T follicular helper cell (primary cell): ENCODE data around the gene RPS21.

ENCODE experiments used
- DNase-seq: peaks from one replicate; pipeline ENCODE4 v3.0.0-alpha.2; 2020; ENCODE audit warnings: low read depth

RPS21 gene

DNA sequence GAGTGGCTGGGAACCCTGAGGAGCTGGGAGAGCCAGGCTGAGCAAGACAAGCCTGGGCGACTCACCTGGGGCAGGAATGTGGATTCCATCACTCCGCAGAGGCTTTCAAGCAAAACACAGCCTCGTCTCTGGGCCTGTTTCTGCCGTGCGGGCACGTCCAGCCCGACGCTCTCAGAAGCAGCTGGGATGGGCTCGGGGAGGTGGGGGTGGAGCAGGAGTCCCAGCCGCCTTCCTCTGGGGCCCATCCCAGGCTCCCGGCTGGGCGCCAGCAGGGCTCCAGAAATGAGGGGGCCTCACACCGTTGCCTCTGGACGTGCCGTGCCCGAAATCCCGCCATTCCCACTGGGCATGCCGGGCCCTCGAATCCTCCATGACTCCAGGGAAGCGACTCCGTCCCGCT is 8.7 kb upstream of the RPS21 start:
- no peak for DNase-seq

DNA sequence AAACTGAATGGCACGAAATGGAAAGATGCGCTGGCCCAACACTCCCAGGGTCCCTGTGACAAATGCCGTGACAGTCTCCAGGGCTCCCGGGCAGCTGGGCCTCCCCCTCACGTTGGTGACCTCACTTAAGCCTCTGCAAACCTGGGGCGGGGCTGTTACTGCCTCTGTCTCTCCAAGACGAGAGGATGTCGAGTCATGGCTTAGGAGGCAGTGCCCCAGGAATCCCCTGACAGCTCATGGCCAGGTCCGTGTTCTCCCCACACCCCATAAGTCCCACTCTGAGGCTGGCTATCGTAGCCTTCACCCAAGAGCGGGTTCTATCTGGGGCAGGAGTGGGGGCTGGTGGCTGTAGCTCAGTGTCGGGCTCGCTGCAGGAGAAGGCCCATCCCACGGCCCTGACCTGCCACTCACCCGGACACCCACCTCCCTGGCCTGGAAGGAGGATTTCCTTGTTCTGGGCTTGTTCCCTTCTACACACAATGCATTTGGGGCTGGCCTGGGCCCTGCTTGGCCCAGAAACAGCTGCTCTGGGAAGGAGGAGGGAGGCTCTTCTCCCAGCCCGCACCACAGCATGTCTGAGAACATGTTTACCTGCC is 5.6 kb upstream of the RPS21 start:
- no peak for DNase-seq

GRCh38 chr20:62381842-62382241 is 5.1 kb upstream of the RPS21 start:
- DNase-seq: no peak

GRCh38 chr20:62382306-62383198 is 4.4 kb upstream of the RPS21 start:
- DNase-seq: peak; percentile 73

DNA sequence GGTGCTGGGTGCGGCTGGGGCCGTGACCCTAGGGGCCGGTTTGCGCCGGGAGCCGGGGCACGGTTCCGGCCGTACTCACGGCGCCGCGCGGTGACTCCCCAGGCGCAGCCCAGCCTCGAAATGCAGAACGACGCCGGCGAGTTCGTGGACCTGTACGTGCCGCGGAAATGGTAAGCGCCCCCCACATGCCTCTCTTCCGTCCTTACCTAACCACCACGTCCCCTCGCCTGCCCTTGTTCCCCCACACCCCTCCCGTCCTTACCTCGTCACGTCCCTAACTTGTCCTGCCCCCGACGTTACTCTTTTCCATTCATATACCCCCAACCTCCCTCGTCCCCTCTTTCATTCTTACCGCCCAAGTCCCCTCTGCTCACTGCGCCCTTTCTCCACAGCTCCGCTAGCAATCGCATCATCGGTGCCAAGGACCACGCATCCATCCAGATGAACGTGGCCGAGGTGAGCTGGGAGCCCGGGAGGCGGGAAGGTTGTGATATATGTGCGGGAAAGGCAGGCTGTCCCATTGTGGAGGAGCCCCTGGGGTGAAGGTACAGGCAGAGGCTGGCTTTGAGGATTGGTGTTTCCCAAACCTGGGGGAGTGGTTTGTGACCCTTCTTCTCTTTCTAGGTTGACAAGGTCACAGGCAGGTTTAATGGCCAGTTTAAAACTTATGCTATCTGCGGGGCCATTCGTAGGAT is 463 bp downstream of the RPS21 start:
- DNase-seq: no peak

DNA sequence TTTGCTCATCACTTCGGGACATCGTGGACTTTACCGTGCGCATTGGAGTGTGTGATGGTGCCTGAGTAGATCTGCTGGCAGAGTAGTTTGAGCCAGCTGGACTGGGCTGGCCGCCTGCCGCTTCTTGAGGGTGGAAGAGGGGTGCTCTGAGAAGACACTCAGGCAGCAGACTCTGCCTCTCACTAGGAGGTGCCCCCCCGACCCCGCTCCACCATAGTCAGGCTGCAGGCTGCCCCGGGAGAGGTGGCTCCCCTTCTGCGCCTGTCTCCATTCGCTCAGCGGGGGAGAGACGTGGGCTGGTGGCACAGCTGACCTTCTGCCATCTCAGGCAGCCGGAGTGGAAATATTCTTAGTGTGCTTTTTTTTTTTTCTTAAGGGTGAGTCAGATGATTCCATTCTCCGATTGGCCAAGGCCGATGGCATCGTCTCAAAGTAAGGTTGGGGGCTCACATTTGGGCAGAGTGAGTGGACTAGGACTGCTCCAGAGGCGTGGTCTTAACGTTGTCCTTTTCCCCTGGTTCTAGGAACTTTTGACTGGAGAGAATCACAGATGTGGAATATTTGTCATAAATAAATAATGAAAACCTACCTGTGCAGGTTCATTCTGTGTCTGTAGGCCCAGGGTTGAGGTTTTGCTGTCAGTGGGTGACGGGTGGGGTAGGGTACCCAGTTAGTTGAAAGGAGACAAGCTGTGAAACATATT is 1.2 kb downstream of the RPS21 start:
- DNase-seq: no peak

- DNase-seq: no peak
Observed at GRCh38 chr20:62388839-62389600, 2.1 kb downstream of the RPS21 start.

GRCh38 chr20:62389601-62390087 is 2.7 kb downstream of the RPS21 start:
- DNase-seq: no peak

- DNase-seq: no peak
Observed at GRCh38 chr20:62390317-62391164, 3.6 kb downstream of the RPS21 start.

GRCh38 chr20:62391165-62392076 is 4.5 kb downstream of the RPS21 start:
- DNase-seq: no peak

DNA sequence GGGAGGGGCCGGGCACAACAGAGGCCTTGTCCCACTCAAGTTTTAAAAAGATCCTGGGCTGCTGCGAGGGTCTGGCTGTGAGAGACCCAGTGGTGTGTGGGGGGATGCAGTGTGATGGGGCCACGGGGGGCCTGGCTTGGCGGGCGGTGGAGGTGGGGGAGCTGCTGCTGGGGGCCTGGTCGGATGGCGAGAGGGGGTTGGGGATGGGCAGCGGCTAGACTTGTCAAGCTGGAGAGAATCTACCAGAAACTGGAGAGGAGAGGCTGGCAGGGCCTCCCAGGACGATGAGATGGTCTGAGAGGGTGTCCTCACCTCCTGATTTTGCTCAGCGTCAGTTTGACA is 5.1 kb downstream of the RPS21 start:
- DNase-seq: no peak

GRCh38 chr20:62392621-62393334 is 5.9 kb downstream of the RPS21 start:
- DNase-seq: no peak

- DNase-seq: no peak
Observed at GRCh38 chr20:62393335-62393665, 6.4 kb downstream of the RPS21 start.

- no peak for DNase-seq
Observed at GRCh38 chr20:62393830-62394229, 6.9 kb downstream of the RPS21 start.

DNA sequence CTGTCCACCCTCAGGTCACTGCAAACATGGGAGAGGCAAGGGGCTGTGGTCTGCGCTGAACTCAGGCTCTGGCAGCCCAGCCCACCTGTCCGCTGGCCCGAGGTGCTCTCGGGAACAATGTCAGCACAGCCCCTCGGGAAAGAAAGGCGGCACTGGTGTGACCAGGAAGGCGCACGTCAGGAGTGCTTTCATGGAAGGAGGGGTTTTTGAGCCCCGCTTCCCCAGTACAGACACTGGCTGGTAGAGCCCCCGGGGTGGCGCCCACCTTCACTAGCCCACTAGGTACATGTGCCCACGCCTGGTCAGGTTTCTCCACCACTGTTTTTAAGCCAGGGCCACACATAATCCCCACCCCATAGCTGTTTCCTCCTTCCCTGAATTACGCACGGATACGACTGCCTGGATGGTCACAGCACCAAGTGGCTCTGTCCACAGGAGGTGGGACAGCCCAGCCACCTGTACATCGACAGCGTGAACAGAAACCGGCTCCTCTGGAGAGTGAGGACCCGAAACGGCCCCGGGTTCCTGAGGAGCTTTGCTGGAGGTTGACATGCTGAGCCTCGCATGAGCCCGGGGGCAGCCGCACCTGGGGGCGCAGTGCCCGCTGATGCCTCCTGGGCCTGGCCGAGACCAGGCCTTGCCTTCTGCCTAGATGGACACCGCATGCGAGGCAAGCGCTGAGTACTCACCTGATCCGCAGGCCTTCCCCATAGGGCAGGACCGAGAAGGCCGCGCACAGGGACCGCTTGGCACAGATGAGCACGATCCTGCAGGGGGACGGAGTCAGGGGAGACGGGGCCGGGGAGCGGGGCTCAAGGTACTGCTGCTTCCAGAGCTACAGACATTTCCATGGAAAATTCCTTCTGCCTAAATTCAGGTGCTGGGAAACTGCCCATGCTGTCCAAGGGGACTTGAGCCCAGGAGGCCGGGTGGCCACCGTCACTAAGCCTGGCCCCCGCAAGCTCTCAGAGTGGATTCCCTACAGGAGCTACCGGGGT is 7.6 kb downstream of the RPS21 start:
- no peak for DNase-seq

GRCh38 chr20:62395311-62396242 is 8.7 kb downstream of the RPS21 start:
- no peak for DNase-seq
